ENCODE measurements around the gene AR.

AR gene

DNA sequence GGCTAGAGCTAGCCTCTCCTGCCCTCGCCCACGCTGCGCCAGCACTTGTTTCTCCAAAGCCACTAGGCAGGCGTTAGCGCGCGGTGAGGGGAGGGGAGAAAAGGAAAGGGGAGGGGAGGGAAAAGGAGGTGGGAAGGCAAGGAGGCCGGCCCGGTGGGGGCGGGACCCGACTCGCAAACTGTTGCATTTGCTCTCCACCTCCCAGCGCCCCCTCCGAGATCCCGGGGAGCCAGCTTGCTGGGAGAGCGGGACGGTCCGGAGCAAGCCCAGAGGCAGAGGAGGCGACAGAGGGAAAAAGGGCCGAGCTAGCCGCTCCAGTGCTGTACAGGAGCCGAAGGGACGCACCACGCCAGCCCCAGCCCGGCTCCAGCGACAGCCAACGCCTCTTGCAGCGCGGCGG lies at the start of gene AR:
AR (plus strand) TSS at position 204 of the 400 bp plus-strand sequence. CDS start 1,126 bp downstream, outside the sequence.
- no peak for DNase-seq

- no peak for DNase-seq
Measured at GRCh38 chrX:67500617-67501016, 43.2 kb upstream of the AR start.

DNA sequence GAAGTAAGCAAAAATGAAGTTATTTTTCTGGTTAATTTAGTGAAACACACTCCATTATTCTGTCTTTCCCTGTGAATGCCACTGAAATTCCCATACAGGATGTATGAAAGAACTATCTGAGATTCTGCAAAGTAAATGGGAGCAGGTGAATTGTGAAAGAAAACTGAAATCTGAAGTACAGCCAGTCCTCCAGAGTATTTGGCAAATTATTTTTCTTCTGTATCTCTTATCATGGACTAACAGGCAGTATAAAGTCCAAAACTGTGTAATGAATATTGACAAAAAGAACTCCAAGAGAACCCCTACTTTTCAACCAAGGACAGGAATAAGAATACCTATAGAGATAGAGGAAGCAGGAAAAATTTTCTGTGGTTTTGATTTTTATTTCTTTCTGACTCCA lies 40.8 kb upstream of the AR start:
- DNase-seq = no peak

DNA sequence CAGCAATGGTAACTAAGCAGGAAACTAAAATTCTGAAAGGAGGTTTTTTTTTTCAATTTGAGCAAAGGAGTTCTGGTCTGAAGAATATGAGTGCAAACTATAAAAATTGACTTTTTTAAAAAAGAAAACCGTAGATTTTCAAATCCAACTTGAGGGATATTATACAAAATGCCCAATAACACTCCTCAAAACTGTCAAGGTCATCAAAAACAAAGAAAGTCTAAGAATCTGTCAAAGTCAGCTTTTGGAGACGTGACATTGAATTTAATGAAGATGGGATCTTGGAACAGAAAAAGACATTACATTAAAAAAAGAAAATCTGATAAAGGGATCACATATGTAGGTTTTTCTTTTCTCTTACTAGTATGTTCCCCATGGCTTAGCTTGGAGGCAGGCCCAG lies 40.4 kb upstream of the AR start:
- DNase-seq = no peak

DNA sequence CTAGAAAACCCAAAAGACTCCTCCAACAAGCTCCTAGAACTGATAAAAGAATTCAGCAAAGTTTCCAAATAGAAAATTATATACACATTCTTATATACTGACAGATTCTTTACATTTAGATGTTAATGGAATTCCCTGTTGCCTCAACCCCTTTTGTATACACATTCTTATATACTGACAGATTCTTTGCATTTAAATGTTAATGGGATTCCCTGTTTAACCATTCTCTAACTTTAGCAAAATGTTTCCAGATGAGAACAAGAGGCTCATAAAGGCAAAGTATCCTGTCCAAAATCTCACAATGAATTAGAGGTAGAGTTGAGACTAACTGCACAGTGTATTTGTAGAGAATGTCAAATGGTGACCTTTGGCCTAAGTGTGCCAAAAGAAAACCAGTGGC lies 23.1 kb upstream of the AR start:
- DNase-seq = no peak

GRCh38 chrX:67523002-67523681 lies 20.7 kb upstream of the AR start:
- DNase-seq = no peak

DNA sequence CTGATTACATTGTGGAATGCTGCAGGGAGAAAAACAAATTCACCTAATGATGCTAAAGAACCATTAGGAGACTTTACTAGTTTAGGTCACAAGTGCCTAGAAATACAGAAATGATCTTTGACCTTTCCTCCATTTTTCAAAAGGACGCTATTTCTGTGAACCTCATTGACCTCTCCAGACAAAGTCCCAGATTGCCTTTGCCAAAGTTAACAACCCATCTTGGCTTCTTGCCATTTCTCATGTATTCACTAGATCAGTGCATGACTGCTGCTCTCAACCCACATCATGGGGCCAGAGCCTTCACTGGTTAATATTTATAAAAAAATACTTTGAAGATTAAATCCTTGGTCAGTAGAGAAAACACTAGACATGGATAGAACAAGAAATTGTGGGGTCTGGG lies 19.9 kb upstream of the AR start:
- DNase-seq = no peak

DNA sequence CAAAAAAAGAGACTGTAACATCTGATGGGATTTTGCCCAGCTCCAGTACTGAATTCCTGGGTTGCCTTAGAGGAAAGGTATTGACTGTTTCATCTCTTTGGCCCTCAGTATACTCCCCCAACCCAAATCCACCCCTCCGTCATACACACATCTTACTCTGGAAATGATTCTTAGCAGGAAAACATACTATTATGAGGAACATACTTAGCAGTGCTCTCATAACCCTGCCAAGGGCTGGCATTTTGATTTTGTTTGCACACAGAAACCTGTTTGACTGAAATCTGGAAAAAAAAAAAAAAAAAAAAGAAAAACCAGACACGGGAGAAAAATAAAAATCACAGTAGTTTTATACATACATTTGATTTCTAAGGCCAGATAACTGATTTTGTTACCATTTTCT lies 19.4 kb upstream of the AR start:
- DNase-seq = no peak

GRCh38 chrX:67524950-67525691 lies 18.7 kb upstream of the AR start:
- no peak for DNase-seq

DNA sequence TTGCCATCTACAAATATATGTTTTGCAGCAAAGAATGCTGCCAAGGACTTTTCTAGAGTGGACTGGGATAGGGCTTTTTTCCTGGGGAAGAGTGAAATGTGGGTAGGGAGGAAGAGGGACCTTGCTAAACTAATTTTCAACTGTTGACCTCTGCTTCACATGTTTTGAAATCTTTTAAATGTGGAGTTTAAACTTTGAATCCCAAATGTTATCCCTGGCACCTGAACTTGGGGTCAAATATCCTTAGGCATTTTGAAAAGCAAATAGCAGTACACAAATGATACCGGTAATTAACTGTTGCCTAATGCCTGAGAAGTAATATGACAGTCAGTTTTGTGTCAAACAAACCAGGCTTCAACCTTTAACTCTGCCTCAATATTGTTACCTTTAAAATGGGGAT lies 7.3 kb upstream of the AR start:
- DNase-seq = no peak

DNA sequence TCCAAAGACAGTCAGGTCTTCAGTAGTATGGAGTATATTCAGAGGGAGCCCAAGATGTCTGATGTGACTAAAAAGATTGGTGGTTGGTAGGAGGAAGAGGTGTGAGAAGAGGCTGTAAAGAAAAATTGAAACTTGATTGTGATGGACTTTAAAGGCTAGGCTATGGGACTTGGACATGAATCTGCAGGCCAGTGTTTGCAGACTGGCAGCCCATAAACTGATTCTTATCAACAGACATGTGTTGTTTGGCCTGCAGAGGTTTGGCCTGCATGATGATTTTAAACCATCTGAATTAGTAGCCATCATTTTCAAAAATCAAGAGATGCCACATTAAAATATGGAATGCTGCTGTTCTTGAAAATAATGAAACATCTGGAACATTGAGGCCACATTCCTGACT lies 5.4 kb upstream of the AR start:
- no peak for DNase-seq

DNA sequence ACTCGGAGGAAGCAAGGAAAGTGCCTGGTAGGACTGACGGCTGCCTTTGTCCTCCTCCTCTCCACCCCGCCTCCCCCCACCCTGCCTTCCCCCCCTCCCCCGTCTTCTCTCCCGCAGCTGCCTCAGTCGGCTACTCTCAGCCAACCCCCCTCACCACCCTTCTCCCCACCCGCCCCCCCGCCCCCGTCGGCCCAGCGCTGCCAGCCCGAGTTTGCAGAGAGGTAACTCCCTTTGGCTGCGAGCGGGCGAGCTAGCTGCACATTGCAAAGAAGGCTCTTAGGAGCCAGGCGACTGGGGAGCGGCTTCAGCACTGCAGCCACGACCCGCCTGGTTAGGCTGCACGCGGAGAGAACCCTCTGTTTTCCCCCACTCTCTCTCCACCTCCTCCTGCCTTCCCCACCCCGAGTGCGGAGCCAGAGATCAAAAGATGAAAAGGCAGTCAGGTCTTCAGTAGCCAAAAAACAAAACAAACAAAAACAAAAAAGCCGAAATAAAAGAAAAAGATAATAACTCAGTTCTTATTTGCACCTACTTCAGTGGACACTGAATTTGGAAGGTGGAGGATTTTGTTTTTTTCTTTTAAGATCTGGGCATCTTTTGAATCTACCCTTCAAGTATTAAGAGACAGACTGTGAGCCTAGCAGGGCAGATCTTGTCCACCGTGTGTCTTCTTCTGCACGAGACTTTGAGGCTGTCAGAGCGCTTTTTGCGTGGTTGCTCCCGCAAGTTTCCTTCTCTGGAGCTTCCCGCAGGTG lies 637 bp downstream of the AR start:
- DNase-seq = no peak

DNA sequence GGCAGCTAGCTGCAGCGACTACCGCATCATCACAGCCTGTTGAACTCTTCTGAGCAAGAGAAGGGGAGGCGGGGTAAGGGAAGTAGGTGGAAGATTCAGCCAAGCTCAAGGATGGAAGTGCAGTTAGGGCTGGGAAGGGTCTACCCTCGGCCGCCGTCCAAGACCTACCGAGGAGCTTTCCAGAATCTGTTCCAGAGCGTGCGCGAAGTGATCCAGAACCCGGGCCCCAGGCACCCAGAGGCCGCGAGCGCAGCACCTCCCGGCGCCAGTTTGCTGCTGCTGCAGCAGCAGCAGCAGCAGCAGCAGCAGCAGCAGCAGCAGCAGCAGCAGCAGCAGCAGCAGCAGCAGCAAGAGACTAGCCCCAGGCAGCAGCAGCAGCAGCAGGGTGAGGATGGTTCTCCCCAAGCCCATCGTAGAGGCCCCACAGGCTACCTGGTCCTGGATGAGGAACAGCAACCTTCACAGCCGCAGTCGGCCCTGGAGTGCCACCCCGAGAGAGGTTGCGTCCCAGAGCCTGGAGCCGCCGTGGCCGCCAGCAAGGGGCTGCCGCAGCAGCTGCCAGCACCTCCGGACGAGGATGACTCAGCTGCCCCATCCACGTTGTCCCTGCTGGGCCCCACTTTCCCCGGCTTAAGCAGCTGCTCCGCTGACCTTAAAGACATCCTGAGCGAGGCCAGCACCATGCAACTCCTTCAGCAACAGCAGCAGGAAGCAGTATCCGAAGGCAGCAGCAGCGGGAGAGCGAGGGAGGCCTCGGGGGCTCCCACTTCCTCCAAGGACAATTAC lies 1.4 kb downstream of the AR start:
- DNase-seq = no peak

- no peak for DNase-seq
Measured at GRCh38 chrX:67545893-67546495, 2.2 kb downstream of the AR start.

DNA sequence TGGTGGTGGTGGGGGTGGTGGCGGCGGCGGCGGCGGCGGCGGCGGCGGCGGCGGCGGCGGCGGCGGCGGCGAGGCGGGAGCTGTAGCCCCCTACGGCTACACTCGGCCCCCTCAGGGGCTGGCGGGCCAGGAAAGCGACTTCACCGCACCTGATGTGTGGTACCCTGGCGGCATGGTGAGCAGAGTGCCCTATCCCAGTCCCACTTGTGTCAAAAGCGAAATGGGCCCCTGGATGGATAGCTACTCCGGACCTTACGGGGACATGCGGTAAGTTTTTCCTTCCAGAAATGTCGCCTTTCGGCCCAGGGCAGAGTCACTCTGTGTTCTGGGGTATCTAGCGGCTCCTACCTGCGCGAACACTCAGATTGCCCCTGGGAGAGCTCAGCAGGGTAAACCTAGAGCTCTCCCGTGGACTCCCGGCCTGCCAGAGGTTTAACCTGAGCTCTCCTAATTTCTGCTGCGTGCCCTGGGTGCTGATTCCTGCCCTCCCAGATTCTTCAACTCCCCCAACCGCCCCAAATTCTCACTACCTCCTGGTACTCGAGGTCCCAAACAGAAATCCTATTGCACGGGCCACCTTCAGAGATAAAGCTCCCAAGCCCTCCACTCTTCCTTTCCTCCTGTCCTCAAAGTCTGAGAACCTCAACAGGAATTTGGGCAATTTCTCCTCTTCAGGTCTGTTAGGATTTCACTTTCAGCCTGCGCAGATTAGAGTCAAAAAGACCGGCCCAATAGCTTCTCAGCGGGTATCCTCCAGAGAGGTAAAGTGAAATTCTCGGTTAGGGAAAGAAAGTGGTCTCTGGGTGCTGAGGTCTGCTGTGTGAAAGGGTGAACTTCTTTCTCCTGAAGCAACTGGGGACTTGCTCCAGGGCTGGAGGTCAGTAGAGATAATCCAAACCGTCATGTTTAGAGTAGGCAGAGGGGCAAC lies 2.9 kb downstream of the AR start:
- no peak for DNase-seq

DNA sequence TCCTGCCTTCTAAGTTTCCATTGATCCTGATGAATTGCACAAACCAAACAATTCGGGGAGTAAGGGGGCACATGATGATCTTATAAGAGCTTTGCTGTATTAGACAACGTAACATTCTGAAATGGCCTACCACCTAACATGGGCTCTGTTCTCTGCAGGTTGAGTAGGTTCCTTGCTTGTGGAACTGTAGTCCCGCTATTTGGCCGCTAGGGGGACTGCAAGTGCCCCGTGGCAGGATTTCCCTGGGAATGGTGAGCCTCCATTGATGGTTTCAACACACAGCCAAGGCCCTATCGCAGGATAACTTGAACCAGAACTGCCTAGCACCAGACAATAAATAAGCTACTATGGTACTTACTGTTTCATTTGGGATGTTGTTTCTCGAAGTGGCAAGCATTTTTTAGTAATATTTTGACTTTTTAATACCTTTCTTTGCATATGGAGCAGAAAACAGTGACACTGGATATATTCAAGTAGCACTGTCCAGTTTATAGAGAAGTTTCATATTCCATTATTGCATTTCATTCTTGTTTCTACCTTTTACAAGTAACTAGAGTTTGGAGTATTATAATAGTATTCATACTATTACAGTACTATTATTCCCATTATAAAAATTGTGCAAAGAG lies 11.9 kb downstream of the AR start:
- DNase-seq = no peak

DNA sequence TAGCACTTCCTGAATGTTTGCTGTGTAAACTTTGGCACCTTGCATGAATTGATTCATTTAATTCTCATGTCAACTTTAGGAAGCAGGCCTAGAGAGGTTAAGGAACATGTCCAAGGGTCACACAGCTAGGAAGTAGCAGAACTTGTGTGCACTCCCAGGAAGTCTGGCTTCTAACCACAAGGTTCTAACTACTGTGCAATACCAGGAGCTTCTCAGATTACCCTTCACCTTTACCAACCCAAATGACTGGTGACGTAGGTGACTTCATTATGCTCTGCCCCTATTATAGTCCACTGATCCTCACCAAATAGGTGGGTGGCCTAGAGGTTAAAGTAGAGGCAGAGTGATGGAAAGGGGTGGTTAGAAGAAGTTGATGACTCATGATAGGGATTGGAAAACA lies 14.4 kb downstream of the AR start:
- DNase-seq = no peak

DNA sequence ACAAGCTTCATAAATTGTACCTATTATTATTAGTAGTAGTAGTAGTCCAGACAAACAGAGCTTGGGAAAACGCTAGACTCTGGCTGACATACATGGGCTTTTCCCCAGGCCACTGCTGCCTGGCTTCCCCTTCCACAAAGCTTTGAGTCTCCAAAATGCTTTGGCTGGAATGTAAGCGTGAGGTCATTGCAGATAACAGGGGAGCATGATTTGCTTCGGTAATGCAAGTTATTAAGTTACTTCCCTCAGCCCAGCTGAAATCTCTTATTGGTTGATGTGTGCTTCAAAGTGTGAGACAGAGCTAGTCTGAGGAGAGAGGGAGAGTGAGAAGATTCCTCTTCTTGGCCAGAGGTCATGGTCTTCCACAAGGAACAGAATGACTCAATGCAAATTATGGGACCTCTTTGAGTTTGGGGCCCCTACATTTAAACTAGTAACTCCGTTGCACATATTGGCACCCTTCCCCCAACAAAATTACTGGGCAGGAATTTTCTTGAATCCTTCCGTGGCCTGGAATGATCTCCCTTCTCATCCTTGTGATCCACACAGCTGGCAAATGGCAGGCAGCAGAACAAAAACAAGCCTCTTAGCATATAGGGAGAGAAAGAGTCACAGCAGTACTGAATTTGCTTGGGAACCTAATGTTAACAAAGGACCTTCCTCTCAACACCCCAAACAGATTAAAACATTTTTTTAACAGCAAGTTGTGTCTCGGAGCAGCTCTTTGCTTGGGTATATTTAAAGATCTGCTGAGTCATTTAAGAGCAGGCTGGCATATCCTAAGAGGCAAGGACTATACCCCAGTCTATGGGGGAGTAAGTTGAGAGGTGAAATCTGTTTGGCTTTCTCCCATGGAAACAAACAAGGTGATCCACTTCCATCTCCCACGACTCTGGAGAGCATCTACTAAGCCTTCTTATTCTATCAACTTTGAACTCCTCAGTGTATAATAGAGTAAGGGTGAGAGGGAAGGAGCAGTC lies 19.9 kb downstream of the AR start:
- DNase-seq = no peak

GRCh38 chrX:67564475-67564874 lies 20.7 kb downstream of the AR start:
- no peak for DNase-seq

DNA sequence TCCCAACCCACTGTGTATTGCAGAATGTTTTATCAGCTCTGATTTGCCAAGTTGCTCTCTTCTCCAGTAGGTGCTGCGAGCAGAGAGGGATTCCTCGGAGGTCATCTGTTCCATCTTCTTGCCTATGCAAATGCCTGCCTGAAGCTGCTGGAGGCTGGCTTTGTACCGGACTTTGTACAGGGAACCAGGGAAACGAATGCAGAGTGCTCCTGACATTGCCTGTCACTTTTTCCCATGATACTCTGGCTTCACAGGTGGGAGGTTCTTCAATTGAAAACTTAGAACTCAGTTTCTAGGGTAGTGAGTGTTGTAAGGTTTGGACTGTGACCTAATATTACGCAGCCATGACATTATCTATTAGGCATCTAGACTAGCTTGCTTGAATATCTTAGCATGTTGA lies 24.9 kb downstream of the AR start:
- DNase-seq = no peak

All from 8988T (cell line).